WTC11 (cell line): ENCODE results near the gene SLCO2A1.

Experiments
- NFE2L1 ChIP-seq: sonication (generic); formaldehyde crosslinking; IDR thresholded peaks from 2 replicates; pipeline ENCODE4 v1.8.1; 2023; ENCODE audit warnings: missing genetic modification reagents
- TF ChIP-seq, protein P1 (sequence below): fragments of 200-600 bp; IDR thresholded peaks from 2 replicates; pipeline ENCODE4 v1.8.0; 2022; ENCODE audit warnings: antibody characterized with exemption
- TF ChIP-seq, protein P2 (sequence below): sonication (generic); formaldehyde crosslinking; IDR thresholded peaks from 2 replicates; pipeline ENCODE4 v1.8.0; 2023; ENCODE audit warnings: missing genetic modification reagents

DNA sequence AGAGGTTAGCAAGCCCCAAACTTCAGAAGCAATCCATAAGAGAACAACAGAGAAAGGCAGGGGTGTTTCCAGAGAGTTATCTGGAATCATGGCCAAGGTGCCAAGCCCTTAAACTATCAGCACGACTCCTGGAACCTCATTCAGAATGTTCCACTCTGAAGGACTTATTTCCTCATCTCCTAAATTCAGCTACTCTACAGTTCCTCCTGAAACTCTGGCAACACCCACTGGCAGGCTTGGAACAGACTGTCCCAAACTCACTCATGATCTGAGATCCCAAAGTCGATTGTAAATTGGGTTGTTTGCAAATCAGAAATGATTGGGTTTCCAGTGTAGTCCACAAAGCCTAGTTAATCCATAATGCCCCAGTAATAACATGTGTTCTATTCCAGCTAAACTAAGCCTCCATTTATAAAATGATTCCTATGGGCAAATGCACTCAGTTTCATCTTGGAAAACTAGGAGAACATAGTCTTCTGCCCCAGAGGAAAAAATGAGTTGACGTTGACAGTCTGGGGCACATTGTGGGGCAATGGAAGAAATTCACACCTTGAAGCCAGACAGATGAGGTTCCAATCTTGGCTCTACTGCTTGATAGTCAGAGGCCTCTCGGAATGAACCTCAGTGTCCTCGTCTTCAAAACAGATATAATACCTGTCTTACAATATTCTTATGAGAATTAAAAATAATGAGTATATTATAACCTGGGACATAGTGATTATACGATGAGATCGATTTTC is 65.9 kb downstream of the SLCO2A1 start:
- TF ChIP-seq, protein P1, sequence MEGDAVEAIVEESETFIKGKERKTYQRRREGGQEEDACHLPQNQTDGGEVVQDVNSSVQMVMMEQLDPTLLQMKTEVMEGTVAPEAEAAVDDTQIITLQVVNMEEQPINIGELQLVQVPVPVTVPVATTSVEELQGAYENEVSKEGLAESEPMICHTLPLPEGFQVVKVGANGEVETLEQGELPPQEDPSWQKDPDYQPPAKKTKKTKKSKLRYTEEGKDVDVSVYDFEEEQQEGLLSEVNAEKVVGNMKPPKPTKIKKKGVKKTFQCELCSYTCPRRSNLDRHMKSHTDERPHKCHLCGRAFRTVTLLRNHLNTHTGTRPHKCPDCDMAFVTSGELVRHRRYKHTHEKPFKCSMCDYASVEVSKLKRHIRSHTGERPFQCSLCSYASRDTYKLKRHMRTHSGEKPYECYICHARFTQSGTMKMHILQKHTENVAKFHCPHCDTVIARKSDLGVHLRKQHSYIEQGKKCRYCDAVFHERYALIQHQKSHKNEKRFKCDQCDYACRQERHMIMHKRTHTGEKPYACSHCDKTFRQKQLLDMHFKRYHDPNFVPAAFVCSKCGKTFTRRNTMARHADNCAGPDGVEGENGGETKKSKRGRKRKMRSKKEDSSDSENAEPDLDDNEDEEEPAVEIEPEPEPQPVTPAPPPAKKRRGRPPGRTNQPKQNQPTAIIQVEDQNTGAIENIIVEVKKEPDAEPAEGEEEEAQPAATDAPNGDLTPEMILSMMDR = no peak
- TF ChIP-seq NFE2L1 (CRISPR knock-in tag) = no peak
- TF ChIP-seq, protein P2, sequence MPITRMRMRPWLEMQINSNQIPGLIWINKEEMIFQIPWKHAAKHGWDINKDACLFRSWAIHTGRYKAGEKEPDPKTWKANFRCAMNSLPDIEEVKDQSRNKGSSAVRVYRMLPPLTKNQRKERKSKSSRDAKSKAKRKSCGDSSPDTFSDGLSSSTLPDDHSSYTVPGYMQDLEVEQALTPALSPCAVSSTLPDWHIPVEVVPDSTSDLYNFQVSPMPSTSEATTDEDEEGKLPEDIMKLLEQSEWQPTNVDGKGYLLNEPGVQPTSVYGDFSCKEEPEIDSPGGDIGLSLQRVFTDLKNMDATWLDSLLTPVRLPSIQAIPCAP (CRISPR knock-in tag) = no peak
